HCT116 (cell line): ENCODE data around the gene MYH14. TPM values are rescaled to one million over a fixed set of nuclear protein-coding genes. Genes with fewer than 3 reads are reported as not detected.

Experiments used
- ATAC-seq: fragments of 200-7000 bp; cut with Tn5 transposase; 2 replicates; pipeline ENCODE4 v1.9.1; 2020; ENCODE audit warnings: mild to moderate bottlenecking, moderate library complexity
- BruUV-seq: library from RNA; stranded (reverse); fragments of 400-500 nt; replicated peaks from 2 replicates; lab custom pipeline; 2021; lab: Mats Ljungman, UMichigan
- CTCF ChIA-PET: fragments of 300-600 bp; sonication (Branson Sonifier 250); formaldehyde crosslinking; loops from one replicate; lab custom pipeline; 2021; ENCODE audit warnings: antibody characterized with exemption; lab: Charles Lee
- POLR2A ChIA-PET: fragments of 300-600, 350-600 bp; sonication (Branson Sonifier 250); formaldehyde crosslinking; loops from one replicate; lab custom pipeline; 2021; ENCODE audit warnings: antibody characterized with exemption; lab: Charles Lee
- RAD21 ChIA-PET, 2 experiments: fragments of 300-600 bp; sonication (Branson Sonifier 250); formaldehyde crosslinking; loops; one replicate each; lab custom pipeline; 2023; ENCODE audit warnings: low total read pairs in 2 of 2; ENCODE audit not compliant: uncharacterized antibody in 2 of 2, unreplicated experiment in 2 of 2, low non-redundant PET in 1 of 2; lab: Charles Lee
- DNase-seq: peaks from one replicate; pipeline ENCODE4 v3.0.0-alpha.2; 2010; ENCODE audit warnings: low read depth, low spot score
- H2AFZ ChIP-seq: fragments of 200-600 bp; shearing (Covaris generic), sonication (generic); 2 replicates; pipeline ENCODE4 v1.6.1; 2017; ENCODE audit warnings: low read depth, mixed run types, mixed read lengths, antibody characterized with exemption, low read length; ENCODE audit not compliant: poor library complexity, severe bottlenecking
- H3K27ac ChIP-seq: 2 replicates; pipeline ENCODE4 v1.5.1; 2012; ENCODE audit warnings: low read depth, low read length
- H3K27me3 ChIP-seq: fragments of 200-600 bp; sonication (generic); 2 replicates; pipeline ENCODE4 v1.6.1; 2016; ENCODE audit warnings: mixed run types, low read length, mixed read lengths; ENCODE audit not compliant: insufficient read depth
- H3K36me3 ChIP-seq, 2 experiments: fragments of 200-500 bp in 1 of 2; fragments of 200-600 bp in 1 of 2; sonication (Bioruptor generic) in 1 of 2; sonication (generic) in 1 of 2; 2 replicates each; pipeline versions ENCODE4 v1.5.1 to v1.6.1; 2014 to 2016; ENCODE audit warnings: low read length in 2 of 2, inconsistent platforms in 1 of 2, mixed read lengths in 1 of 2, mixed run types in 1 of 2; ENCODE audit not compliant: insufficient read depth in 2 of 2, control insufficient read depth in 1 of 2
- H3K4me1 ChIP-seq, 2 experiments: fragments of 200-600 bp in 1 of 2; sonication (generic) in 1 of 2; 2 replicates each; pipeline versions ENCODE4 v1.5.1 to v1.6.1; 2012 to 2017; ENCODE audit warnings: low read length in 2 of 2, inconsistent platforms in 1 of 2, mild to moderate bottlenecking in 1 of 2, mixed read lengths in 1 of 2, mixed run types in 1 of 2, moderate library complexity in 1 of 2; ENCODE audit not compliant: insufficient read depth in 2 of 2, control insufficient read depth in 1 of 2
- H3K4me2 ChIP-seq: fragments of 200-600 bp; sonication (generic); 2 replicates; pipeline ENCODE4 v1.6.1; 2017; ENCODE audit warnings: mixed run types, low read length, mixed read lengths
- H3K4me3 ChIP-seq, 2 experiments: fragments of 200-600 bp in 1 of 2; sonication (generic) in 1 of 2; replicated peaks in 1 of 2; 2 replicates each; pipeline ENCODE4 v1.5.1; 2011 to 2016; ENCODE audit warnings: low read length in 2 of 2, control low read depth in 1 of 2, low read depth in 1 of 2, mild to moderate bottlenecking in 1 of 2, mixed read lengths in 1 of 2, mixed run types in 1 of 2
- H3K79me2 ChIP-seq: fragments of 200-600 bp; sonication (generic); 2 replicates; pipeline ENCODE4 v1.6.1; 2017; ENCODE audit warnings: mild to moderate bottlenecking, mixed run types, low read length, moderate library complexity, mixed read lengths; ENCODE audit not compliant: insufficient read depth
- H3K9ac ChIP-seq: fragments of 200-600 bp; sonication (generic); 2 replicates; pipeline ENCODE4 v1.6.1; 2016; ENCODE audit warnings: low read length, mixed read lengths
- H3K9me2 ChIP-seq: fragments of 200-600 bp; sonication (generic), shearing (Covaris generic); 2 replicates; pipeline ENCODE4 v1.6.1; 2017; ENCODE audit warnings: mixed run types, mild to moderate bottlenecking, moderate library complexity; ENCODE audit not compliant: insufficient read depth
- H3K9me3 ChIP-seq, 2 experiments: fragments of 200-500 bp in 1 of 2; fragments of 200-600 bp in 1 of 2; sonication (Bioruptor generic) in 1 of 2; sonication (generic) in 1 of 2; 2 replicates each; pipeline ENCODE4 v1.6.1; 2014 to 2017; ENCODE audit warnings: low read length in 2 of 2, mixed read lengths in 2 of 2, inconsistent platforms in 1 of 2, low read depth in 1 of 2, mild to moderate bottlenecking in 1 of 2, mixed run types in 1 of 2, moderate library complexity in 1 of 2; ENCODE audit not compliant: control insufficient read depth in 1 of 2, insufficient read depth in 1 of 2
- H4K20me1 ChIP-seq: fragments of 200-600 bp; sonication (generic), shearing (Covaris generic); 2 replicates; pipeline ENCODE4 v1.6.1; 2017; ENCODE audit warnings: mixed run types, mild to moderate bottlenecking, moderate library complexity; ENCODE audit not compliant: insufficient read depth
- CBX3 ChIP-seq: IDR thresholded peaks from 2 replicates; pipeline ENCODE4 v1.6.1; 2012; ENCODE audit warnings: low read depth
- CEBPB ChIP-seq: IDR thresholded peaks from 2 replicates; pipeline ENCODE4 v1.6.1; 2012; ENCODE audit warnings: low read depth
- CTCF ChIP-seq, 3 experiments: fragments of 200-600 bp in 1 of 3; sonication (generic) in 1 of 3; IDR thresholded peaks in 2 of 3; conservative IDR thresholded peaks in 1 of 3; 2 replicates each; pipeline ENCODE4 v1.5.1; 2012 to 2017; ENCODE audit warnings: low read depth in 2 of 3, low read length in 2 of 3, antibody characterized with exemption in 1 of 3, borderline replicate concordance in 1 of 3, control low read depth in 1 of 3, mild to moderate bottlenecking in 1 of 3, mixed read lengths in 1 of 3, mixed run types in 1 of 3, moderate library complexity in 1 of 3; ENCODE audit not compliant: insufficient read depth in 1 of 3
- EGR1 ChIP-seq: IDR thresholded peaks from 2 replicates; pipeline ENCODE4 v1.6.1; 2012; ENCODE audit warnings: low read depth
- ELF1 ChIP-seq: IDR thresholded peaks from 2 replicates; pipeline ENCODE4 v1.6.1; 2012; ENCODE audit warnings: low read depth, borderline replicate concordance
- EZH2 ChIP-seq: fragments of 200-600 bp; sonication (generic); IDR thresholded peaks from 2 replicates; pipeline ENCODE4 v1.6.1; 2017; ENCODE audit warnings: antibody characterized with exemption, mixed run types
- FOSL1 ChIP-seq: IDR thresholded peaks from 2 replicates; pipeline ENCODE4 v1.6.1; 2012; ENCODE audit warnings: low read depth
- MAX ChIP-seq: IDR thresholded peaks from 2 replicates; pipeline ENCODE4 v1.6.1; 2012
- POLR2A ChIP-seq: IDR thresholded peaks from 2 replicates; pipeline ENCODE4 v1.7.0; 2011; ENCODE audit warnings: borderline replicate concordance; ENCODE audit not compliant: insufficient read depth, insufficient read length; ENCODE audit errors: extremely low read depth
- POLR2AphosphoS5 ChIP-seq: IDR thresholded peaks from 2 replicates; pipeline ENCODE4 v1.6.1; 2011; ENCODE audit warnings: mild to moderate bottlenecking, low read depth, low read length, moderate library complexity
- REST ChIP-seq: IDR thresholded peaks from 2 replicates; pipeline ENCODE4 v1.6.1; 2012; ENCODE audit warnings: low read depth
- SIN3A ChIP-seq: IDR thresholded peaks from 2 replicates; pipeline ENCODE4 v1.6.1; 2012; ENCODE audit warnings: low read depth
- YY1 ChIP-seq: IDR thresholded peaks from 2 replicates; pipeline ENCODE4 v1.6.1; 2011; ENCODE audit warnings: low read length, low read depth, moderate library complexity, mild to moderate bottlenecking; ENCODE audit not compliant: insufficient replicate concordance; ENCODE audit errors: extremely low read depth
- ZBTB33 ChIP-seq: IDR thresholded peaks from 2 replicates; pipeline ENCODE4 v1.6.1; 2011; ENCODE audit warnings: mild to moderate bottlenecking, low read length, moderate library complexity; ENCODE audit not compliant: insufficient replicate concordance; ENCODE audit errors: extremely low read depth
- ZFX ChIP-seq: fragments of 450-650 bp; IDR thresholded peaks from 2 replicates; pipeline ENCODE4 v1.6.1; 2017
- ZNF274 ChIP-seq: fragments of 200-500 bp; sonication (Bioruptor generic); IDR thresholded peaks from 2 replicates; pipeline ENCODE4 v1.6.1; 2014; ENCODE audit warnings: mild to moderate bottlenecking, low read depth, low read length, inconsistent platforms
- intact Hi-C: fragments of 100-400 bp; cut with micrococcal nuclease; formaldehyde crosslinking; loops from 2 replicates; pipeline ENCODE4 v1.10.0; 2022
- total RNA-seq: library from RNA; stranded (reverse); gene quantifications from one replicate; pipeline ENCODE4 v1.2.1, GENCODE V29; 2021; ENCODE audit not compliant: unreplicated experiment

The MYH14 gene
- total RNA-seq, 1 experiment from 2014 or later, result 60.1 TPM

GRCh38 chr19:50285833-50286232, 82.4 kb downstream of the MYH14 start:
- H3K36me3 ChIP-seq, result peaks cover 0 to 33% of the 10 kb centered on the region in 2 experiments
- no peak overlapping the region for H3K4me3 ChIP-seq
- H3K9ac ChIP-seq, result no peak overlapping the region
- no TSS peak for BruUV-seq
- POLR2A ChIA-PET, result no interaction called here
- H3K27ac ChIP-seq, result no peak overlapping the region
- H3K4me2 ChIP-seq, result no peak overlapping the region
- intact Hi-C loops, result no loop called here
- TF ChIP-seq ZNF274 (no peak), EGR1 (no peak), CBX3 (no peak), ELF1 (no peak), ZBTB33 (no peak), SIN3A (no peak), POLR2A (no peak), CTCF (IDR thresholded peaks at IDR 0.05 in 2 of 3, conservative IDR thresholded peaks at IDR 0.05 in 1 of 3; ENCODE audit: borderline replicate concordance in 1 of 3, insufficient read depth in 1 of 3, low read depth in 2 of 3, low read length in 2 of 3) (no peak), YY1 (no peak), FOSL1 (no peak), ZFX (no peak), POLR2AphosphoS5 (no peak), MAX (no peak), EZH2 (no peak), REST (no peak), CEBPB (no peak)
- no peaks in the 10 kb centered on the region for H3K79me2 ChIP-seq
- RAD21 ChIA-PET, result no interaction called here
- CTCF ChIA-PET, result no interaction called here
- DNase-seq (no peak), ATAC-seq (no peak)
- H2AFZ ChIP-seq, result no peak overlapping the region
- no peaks in the 10 kb centered on the region for H4K20me1 ChIP-seq
- H3K9me3 ChIP-seq, result peaks cover 0 to 6% of the 10 kb centered on the region in 2 experiments; a peak in 2 of 4 replicates
- H3K4me1 ChIP-seq, result no peaks in the 10 kb centered on the region
- no peaks in the 10 kb centered on the region for H3K27me3 ChIP-seq
- no peaks in the 10 kb centered on the region for H3K9me2 ChIP-seq
